Muscle layer of duodenum (tissue), 2 donors: ENCODE results near the gene GARIN3.
"Not testable (repeated sequence)": the region's sequence is repeated elsewhere in the genome, so short reads cannot be mapped to it uniquely, and the experiment has no call there.

Source experiments
- H3K27ac ChIP-seq: one replicate; pipeline ENCODE4 v1.7.0; 2013; ENCODE audit warnings: mild to moderate bottlenecking, low read length
- H3K27me3 ChIP-seq: one replicate; pipeline ENCODE4 v1.7.0; 2013; ENCODE audit warnings: low read depth, mild to moderate bottlenecking, control low read depth, low read length
- H3K36me3 ChIP-seq, 2 donors: one replicate each; pipeline ENCODE4 v1.7.0; 2013; ENCODE audit warnings: low read length in 2 of 2, control low read depth in 1 of 2, mild to moderate bottlenecking in 1 of 2; ENCODE audit not compliant: insufficient read depth in 2 of 2, control insufficient read depth in 1 of 2
- H3K4me1 ChIP-seq, 2 donors: one replicate each; pipeline ENCODE4 v1.7.0; 2013; ENCODE audit warnings: low read length in 2 of 2, mild to moderate bottlenecking in 2 of 2, control low read depth in 1 of 2, moderate library complexity in 1 of 2; ENCODE audit not compliant: insufficient read depth in 2 of 2, control insufficient read depth in 1 of 2
- H3K4me3 ChIP-seq, 2 donors: one replicate each; pipeline ENCODE4 v1.7.0; 2013; ENCODE audit warnings: low read length in 2 of 2, low read depth in 1 of 2, mild to moderate bottlenecking in 1 of 2
- H3K9me3 ChIP-seq, 2 donors: one replicate each; pipeline ENCODE4 v1.7.0; 2013; ENCODE audit warnings: low read length in 2 of 2, control low read depth in 1 of 2, mild to moderate bottlenecking in 1 of 2; ENCODE audit not compliant: control insufficient read depth in 1 of 2
- donor health status: healthy.

GARIN3 gene

DNA sequence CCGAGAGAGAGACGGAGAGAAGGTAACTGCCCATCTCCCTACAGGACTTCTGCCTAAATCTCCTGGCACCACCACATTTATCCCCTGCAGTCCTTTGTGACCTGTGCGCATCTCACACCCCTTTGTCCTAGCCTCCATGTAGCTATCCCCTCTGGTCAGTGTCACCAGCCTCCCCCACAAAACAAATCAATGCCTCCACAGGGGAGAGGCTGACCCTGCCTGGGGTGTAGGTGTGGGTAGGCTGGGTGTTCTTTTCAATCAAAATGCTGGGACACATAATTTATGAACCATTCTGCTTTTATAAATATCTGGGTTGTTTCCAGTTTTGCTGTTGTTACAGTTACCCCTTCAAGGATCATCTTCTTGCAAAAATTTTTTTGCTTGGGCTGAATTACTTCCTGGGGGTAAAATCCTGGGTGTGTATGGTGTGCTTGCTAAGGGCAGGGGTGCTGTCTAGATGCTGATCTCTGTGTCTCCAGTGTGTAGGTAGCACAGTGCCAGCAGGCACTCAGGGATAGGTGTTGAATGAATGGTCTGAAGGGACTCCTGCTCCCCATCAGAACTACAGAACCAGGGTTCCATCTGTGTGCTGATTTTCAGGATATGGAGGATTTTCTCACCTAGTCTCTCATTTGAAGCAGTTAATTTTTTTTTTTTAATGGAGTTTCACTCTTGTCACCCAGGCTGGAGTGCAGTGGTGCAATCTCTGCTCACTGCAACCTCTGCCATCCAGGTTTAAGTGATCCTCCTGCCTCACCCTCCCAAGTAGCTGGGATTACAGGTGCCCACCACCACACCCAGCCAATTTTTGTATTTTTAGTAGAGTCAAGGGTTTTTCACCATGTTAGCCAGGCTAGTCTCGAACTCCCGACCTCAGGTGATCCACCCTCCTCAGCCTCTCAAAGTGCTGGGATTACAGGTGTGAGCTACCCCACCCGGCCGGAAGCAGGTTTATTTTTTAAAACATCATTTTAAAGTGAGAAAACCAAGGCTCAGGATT is at the start of gene GARIN3:
Gene GARIN3, minus strand, starts transcription at position 51 of the 1,000 bp plus-strand sequence. CDS start 96 bp downstream, outside the sequence.
- Histone ChIP-seq H3K27me3 (no peaks in the 10 kb centered on the region), H3K4me3 (no peak within 1 kb of the TSS), H3K27ac (no peak within 1 kb of the TSS), H3K4me1 (no peaks in the 10 kb centered on the region), H3K36me3 (no peaks in the 10 kb centered on the region), H3K9me3 (no peaks in the 10 kb centered on the region)

DNA sequence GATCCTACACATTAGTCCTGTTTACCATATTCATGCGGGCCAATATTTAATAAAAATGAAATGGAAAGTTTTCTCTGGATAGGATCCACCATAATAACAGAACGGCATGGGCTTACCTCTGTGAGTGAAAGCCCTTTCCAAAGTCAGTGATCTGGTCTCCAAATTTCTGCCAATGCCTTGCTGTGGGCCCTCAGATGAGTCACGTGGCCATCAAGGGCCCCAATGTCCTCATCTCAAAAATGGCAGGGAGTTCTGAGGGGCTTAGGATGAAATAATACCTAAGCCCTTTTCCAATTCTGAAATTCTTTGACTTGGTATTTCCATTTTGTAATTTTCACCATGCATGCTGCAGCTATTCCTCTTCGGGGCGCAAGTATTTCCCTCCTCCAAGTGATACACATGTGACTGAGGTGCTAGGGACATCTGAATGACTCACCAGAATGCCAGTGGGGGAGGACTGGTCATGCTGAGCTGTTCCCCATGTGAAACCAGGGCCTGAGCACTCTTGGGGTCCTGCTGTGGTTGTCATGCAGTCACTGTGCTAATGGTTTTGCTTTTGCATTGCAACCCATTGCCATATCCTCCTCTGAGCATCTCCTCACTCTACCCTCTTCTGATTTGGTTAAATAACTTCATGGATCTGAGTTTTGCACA is 49.6 kb upstream of the GARIN3 start:
- Histone ChIP-seq H3K4me3 (no peak overlapping the region), H3K4me1 (no peaks in the 10 kb centered on the region), H3K27me3 (no peaks in the 10 kb centered on the region), H3K27ac (no peak overlapping the region), H3K36me3 (no peaks in the 10 kb centered on the region), H3K9me3 (no peaks in the 10 kb centered on the region)

- no peaks in the 10 kb centered on the region for H3K4me1 ChIP-seq
- H3K36me3 ChIP-seq = no peaks in the 10 kb centered on the region
- H3K9me3 ChIP-seq = no peaks in the 10 kb centered on the region
- H3K27me3 ChIP-seq = no peaks in the 10 kb centered on the region
- H3K27ac ChIP-seq = no peak overlapping the region
- H3K4me3 ChIP-seq = no peak overlapping the region
These were observed 48.9 kb upstream of the GARIN3 start for GRCh38 chr5:157214861-157215513.

GRCh38 chr5:157214415-157214814 is 48.4 kb upstream of the GARIN3 start:
- H3K27ac ChIP-seq = no peak overlapping the region
- H3K4me3 ChIP-seq = no peak overlapping the region
- H3K9me3 ChIP-seq = no peaks in the 10 kb centered on the region
- H3K36me3 ChIP-seq = no peaks in the 10 kb centered on the region
- no peaks in the 10 kb centered on the region for H3K4me1 ChIP-seq
- H3K27me3 ChIP-seq = no peaks in the 10 kb centered on the region

- no peak overlapping the region for H3K4me3 ChIP-seq
- H3K27me3 ChIP-seq = no peaks in the 10 kb centered on the region
- H3K27ac ChIP-seq = no peak overlapping the region
- no peaks in the 10 kb centered on the region for H3K4me1 ChIP-seq
- H3K36me3 ChIP-seq = no peaks in the 10 kb centered on the region
- H3K9me3 ChIP-seq = no peaks in the 10 kb centered on the region
These were observed 47.6 kb upstream of the GARIN3 start for GRCh38 chr5:157213527-157214243.

DNA sequence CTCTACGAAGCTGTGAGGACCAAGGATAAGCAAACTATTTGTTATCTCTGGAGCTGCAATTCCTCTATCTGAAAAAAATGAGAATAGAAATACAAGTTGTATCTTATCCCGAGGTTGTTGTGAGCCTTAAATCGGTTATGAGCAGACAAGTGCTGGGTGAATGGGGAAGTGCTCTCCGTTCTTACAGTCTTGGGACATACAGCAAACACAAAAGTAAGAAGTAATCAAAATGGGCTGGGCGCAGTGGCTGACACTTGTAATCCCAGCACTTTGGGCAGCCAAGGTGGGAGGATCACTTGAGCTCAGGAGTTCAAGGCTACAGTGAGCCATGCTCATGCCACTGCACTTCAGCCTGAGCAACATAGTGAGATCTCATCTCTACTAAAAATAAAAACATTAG is 46.2 kb upstream of the GARIN3 start:
- no peak overlapping the region for H3K27ac ChIP-seq
- no peaks in the 10 kb centered on the region for H3K4me1 ChIP-seq
- no peaks in the 10 kb centered on the region for H3K27me3 ChIP-seq
- no peak overlapping the region for H3K4me3 ChIP-seq
- no peaks in the 10 kb centered on the region for H3K36me3 ChIP-seq
- no peaks in the 10 kb centered on the region for H3K9me3 ChIP-seq

DNA sequence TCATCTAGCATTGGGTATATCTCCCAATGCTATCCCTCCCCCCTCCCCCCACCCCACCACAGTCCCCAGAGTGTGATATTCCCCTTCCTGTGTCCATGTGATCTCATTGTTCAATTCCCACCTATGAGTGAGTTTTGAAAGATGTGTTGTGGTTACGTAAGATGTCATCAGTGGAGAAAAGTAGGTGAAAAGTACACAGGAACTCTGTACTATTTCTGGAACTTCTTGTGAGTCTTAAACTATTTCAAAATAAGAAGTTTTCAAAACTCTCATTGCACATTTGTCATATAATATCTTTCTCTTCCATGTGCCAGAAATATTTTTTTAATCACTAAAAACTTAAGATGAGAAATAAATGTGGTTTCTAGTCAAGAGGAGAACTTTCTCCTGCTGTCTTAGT is 44.6 kb upstream of the GARIN3 start:
- H3K4me3 ChIP-seq, H3K27me3 ChIP-seq, H3K36me3 ChIP-seq, H3K9me3 ChIP-seq, H3K27ac ChIP-seq, H3K4me1 ChIP-seq: not testable (repeated sequence)

DNA sequence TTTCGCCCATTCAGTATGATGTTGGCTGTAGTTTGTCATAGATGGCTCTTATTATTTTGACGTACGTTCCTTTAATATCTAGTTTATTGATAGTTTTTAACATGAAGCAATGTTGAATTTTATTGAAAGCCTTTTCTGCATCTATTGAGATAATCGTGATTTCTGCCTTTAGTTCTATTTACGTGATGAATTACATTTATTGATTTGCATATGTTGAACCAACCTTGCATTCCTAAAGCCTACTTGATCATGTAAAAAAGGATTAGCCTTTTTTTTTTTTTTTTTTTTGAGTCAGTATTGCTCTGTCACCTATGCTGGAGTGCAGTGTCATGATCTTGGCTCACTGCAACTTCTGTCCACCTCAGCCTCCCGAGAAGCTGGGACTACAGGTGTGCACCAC is 39.6 kb upstream of the GARIN3 start:
- Histone ChIP-seq H3K36me3 (no peaks in the 10 kb centered on the region), H3K27me3 (no peaks in the 10 kb centered on the region), H3K4me1 (no peaks in the 10 kb centered on the region), H3K27ac (no peak overlapping the region), H3K9me3 (peaks cover 0 to 5% of the 10 kb centered on the region in 2 donors), H3K4me3 (no peak overlapping the region)

DNA sequence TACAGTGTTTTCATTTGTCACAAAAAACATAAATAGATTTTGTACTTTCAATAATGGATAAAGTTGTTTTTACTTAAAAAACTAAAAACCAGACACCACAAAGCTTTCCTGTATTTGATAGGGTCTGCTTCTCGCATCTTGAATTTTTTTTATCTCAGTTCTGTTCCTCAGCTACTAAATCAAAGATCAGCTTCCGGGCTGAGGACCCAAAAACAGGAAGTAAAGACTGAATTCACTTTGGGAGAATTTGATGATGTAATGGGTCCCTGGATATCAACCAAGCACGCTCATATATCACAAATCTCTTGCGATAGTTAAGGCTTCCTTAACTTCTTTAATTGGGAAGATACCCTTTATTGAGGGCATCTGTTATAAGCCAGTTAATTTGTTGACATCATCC is 38.7 kb upstream of the GARIN3 start:
- peaks cover 0 to 5% of the 10 kb centered on the region in 2 donors for H3K9me3 ChIP-seq
- H3K27ac ChIP-seq = no peak overlapping the region
- H3K36me3 ChIP-seq = no peaks in the 10 kb centered on the region
- H3K4me1 ChIP-seq = no peaks in the 10 kb centered on the region
- H3K27me3 ChIP-seq = no peaks in the 10 kb centered on the region
- no peak overlapping the region for H3K4me3 ChIP-seq

GRCh38 chr5:157203417-157203816 is 37.4 kb upstream of the GARIN3 start:
- no peaks in the 10 kb centered on the region for H3K4me1 ChIP-seq
- no peak overlapping the region for H3K4me3 ChIP-seq
- no peak overlapping the region for H3K27ac ChIP-seq
- no peaks in the 10 kb centered on the region for H3K36me3 ChIP-seq
- H3K27me3 ChIP-seq = no peaks in the 10 kb centered on the region
- H3K9me3 ChIP-seq = peaks cover 0 to 5% of the 10 kb centered on the region in 2 donors

DNA sequence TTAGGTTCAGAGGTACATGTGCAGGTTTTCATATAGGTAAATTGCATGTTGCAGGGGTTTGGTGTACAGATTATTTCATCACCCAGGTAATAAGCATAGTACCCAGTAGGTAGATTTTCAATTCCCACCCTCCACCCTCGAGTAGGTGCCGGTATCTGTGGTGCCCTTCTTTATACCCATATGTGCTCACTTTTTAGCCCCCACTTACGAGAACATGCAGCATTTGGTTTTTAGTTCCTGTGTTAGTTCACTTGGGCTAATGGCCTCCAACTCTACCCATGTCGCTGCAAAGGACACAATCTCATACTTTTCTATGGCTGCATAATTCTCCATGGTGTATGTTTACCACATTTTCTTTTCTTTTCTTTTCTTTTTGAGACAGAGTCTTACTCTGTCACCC is 35.8 kb upstream of the GARIN3 start:
- no peak overlapping the region for H3K27ac ChIP-seq
- H3K36me3 ChIP-seq = no peaks in the 10 kb centered on the region
- H3K4me3 ChIP-seq = no peak overlapping the region
- no peaks in the 10 kb centered on the region for H3K27me3 ChIP-seq
- no peaks in the 10 kb centered on the region for H3K4me1 ChIP-seq
- peaks cover 0 to 5% of the 10 kb centered on the region in 2 donors for H3K9me3 ChIP-seq
